ENCODE results near the gene EFCAB9.

DNA sequence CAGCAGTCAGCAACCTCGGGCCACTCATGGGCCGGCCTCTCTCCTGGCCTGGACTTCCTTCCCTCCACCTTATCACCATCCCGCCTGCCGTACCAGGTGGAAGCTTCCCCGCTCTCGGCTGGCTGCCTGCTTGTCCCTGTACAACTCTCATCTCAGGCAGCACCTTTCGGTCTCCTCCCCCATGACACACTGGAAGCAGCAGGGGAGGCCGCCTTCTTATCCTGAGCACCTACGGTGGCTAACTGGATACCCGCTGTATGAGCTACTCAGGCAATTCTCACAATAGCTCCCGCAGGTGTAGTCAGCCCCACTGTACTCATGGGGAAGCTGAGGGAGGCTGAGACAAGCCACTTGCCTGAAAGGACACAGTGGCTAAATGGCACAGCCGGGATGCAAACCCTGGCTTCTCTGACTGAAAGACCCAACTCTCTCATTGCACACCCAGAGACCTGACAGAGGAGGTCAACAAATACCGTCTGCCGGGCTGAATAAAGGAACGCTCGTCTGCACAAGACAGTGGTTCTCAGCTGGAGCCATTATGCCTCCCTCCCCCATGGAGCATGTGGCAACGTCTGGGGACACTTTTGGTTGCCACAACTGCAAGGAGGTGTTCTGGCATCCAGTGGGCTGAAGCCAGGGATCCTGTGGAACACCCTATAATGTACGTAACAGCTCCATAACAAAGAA, 15.5 kb upstream of the EFCAB9 start:
- TF ChIP-seq, protein P1, sequence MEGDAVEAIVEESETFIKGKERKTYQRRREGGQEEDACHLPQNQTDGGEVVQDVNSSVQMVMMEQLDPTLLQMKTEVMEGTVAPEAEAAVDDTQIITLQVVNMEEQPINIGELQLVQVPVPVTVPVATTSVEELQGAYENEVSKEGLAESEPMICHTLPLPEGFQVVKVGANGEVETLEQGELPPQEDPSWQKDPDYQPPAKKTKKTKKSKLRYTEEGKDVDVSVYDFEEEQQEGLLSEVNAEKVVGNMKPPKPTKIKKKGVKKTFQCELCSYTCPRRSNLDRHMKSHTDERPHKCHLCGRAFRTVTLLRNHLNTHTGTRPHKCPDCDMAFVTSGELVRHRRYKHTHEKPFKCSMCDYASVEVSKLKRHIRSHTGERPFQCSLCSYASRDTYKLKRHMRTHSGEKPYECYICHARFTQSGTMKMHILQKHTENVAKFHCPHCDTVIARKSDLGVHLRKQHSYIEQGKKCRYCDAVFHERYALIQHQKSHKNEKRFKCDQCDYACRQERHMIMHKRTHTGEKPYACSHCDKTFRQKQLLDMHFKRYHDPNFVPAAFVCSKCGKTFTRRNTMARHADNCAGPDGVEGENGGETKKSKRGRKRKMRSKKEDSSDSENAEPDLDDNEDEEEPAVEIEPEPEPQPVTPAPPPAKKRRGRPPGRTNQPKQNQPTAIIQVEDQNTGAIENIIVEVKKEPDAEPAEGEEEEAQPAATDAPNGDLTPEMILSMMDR (IDR thresholded peaks at IDR 0.05) = no peak
- TF ChIP-seq EZH2 (IDR thresholded peaks at IDR 0.05) = no peak

All from neural progenitor cell (in vitro differentiated cells).